PC-9 (cell line): Measurements from ENCODE around the gene CFAP65.

Experiments used
- EZH2 ChIP-seq: fragments of 200-600 bp; sonication (generic); IDR thresholded peaks from 2 replicates; pipeline ENCODE4 v1.8.0; 2017; ENCODE audit warnings: antibody characterized with exemption, low read depth
- TF ChIP-seq, protein P1 (sequence below): fragments of 200-600 bp; sonication (generic); conservative IDR thresholded peaks from 2 replicates; pipeline ENCODE4 v1.6.1; 2017; ENCODE audit warnings: mixed run types, antibody characterized with exemption, mild to moderate bottlenecking, moderate library complexity

DNA sequence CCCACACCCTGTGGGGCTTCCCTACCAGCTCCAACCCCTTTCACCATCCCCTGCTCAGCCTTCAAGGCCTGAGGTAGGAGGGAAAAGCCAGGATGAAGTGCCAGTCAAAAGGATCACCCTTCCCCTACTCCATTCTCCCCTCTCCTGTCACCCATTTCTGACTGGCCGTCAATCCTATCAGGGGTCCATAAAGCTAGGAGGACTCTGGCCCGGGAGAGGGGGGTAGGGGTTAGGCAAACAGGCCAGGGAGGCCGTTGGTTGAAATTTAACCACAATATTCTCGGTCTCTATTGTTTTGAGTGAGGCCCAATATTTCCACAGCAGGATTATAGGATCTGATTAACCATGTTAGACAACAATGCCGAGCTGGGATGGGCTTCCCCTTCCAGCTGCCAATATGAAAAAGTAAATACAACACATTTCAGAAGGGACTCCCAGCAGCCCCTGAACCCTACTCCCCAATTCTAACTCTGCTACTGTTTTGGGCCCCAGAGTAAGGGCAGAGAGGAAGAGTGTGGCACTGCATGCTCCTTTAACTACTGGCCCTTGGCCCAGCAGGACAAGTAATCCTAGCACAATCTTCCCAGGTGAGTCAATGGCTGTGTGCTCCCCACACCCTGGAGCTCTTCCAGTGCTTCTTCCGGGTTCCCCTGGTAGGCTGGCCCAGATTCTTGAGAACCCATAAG, 30.0 kb upstream of the CFAP65 start:
- TF ChIP-seq, protein P1, sequence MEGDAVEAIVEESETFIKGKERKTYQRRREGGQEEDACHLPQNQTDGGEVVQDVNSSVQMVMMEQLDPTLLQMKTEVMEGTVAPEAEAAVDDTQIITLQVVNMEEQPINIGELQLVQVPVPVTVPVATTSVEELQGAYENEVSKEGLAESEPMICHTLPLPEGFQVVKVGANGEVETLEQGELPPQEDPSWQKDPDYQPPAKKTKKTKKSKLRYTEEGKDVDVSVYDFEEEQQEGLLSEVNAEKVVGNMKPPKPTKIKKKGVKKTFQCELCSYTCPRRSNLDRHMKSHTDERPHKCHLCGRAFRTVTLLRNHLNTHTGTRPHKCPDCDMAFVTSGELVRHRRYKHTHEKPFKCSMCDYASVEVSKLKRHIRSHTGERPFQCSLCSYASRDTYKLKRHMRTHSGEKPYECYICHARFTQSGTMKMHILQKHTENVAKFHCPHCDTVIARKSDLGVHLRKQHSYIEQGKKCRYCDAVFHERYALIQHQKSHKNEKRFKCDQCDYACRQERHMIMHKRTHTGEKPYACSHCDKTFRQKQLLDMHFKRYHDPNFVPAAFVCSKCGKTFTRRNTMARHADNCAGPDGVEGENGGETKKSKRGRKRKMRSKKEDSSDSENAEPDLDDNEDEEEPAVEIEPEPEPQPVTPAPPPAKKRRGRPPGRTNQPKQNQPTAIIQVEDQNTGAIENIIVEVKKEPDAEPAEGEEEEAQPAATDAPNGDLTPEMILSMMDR: no peak
- TF ChIP-seq EZH2: no peak
